Nephron progenitor cell (in vitro differentiated cells): Measurements from ENCODE around the gene ADGRA3.

Source experiments
- DNase-seq: peaks from one replicate; pipeline ENCODE4 v3.0.0; 2021
- H3K27ac Mint-ChIP-seq: 2 replicates; pipeline ENCODE4 v1.8.0; 2021; ENCODE audit warnings: mild to moderate bottlenecking, moderate library complexity, mixed read lengths
- H3K27me3 Mint-ChIP-seq: 2 replicates; pipeline ENCODE4 v1.8.0; 2021; ENCODE audit warnings: mild to moderate bottlenecking, low read depth, mixed read lengths; ENCODE audit not compliant: poor library complexity
- H3K36me3 Mint-ChIP-seq: 2 replicates; pipeline ENCODE4 v1.8.0; 2021; ENCODE audit warnings: low read depth, mixed read lengths
- H3K4me1 Mint-ChIP-seq: 2 replicates; pipeline ENCODE4 v1.8.0; 2021; ENCODE audit warnings: mixed read lengths
- H3K4me3 Mint-ChIP-seq: 2 replicates; pipeline ENCODE4 v1.8.0; 2021; ENCODE audit warnings: mild to moderate bottlenecking, moderate library complexity, mixed read lengths
- H3K9me3 Mint-ChIP-seq: 2 replicates; pipeline ENCODE4 v1.8.0; 2021; ENCODE audit warnings: mild to moderate bottlenecking, moderate library complexity, mixed read lengths
- CTCF ChIP-seq: fragments of 200-600 bp; sonication (generic); IDR thresholded peaks from 2 replicates; pipeline ENCODE4 v1.5.0; 2021; ENCODE audit warnings: antibody characterized with exemption

ADGRA3 gene

DNA sequence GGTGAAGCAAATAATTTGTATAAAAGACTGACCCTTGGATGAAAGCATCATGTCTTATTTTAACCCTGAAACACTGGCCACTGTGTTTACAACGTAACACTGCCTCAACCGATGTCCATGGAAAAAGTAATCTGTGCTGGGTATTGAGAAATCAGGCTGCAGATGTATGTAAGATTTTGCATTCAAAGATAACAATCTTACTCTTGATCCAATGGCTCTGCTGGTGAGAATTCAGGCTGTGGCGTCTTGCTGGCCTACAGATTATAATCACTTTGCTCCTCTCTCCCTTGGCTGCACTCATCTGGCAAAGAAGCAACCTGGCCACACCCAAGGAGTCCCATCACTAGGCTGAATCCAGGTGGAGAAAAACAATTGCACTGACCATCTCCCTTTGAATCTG is 7.5 kb downstream of the ADGRA3 start:
- H3K4me3 Mint-ChIP-seq = no peak overlapping the region
- peaks cover 55% of the 10 kb centered on the region for H3K4me1 Mint-ChIP-seq
- no peaks in the 10 kb centered on the region for H3K27me3 Mint-ChIP-seq
- DNase-seq = no peak
- no peak for TF ChIP-seq CTCF
- no peak overlapping the region for H3K27ac Mint-ChIP-seq
- H3K36me3 Mint-ChIP-seq = peaks cover 84% of the 10 kb centered on the region
- peaks cover 41% of the 10 kb centered on the region for H3K9me3 Mint-ChIP-seq

- H3K4me3 Mint-ChIP-seq = no peak overlapping the region
- H3K27ac Mint-ChIP-seq = no peak overlapping the region
- TF ChIP-seq CTCF = no peak
- H3K27me3 Mint-ChIP-seq = no peaks in the 10 kb centered on the region
- H3K4me1 Mint-ChIP-seq = peaks cover 44% of the 10 kb centered on the region
- no peak for DNase-seq
- peaks cover 20% of the 10 kb centered on the region for H3K9me3 Mint-ChIP-seq
- peaks cover 63% of the 10 kb centered on the region for H3K36me3 Mint-ChIP-seq
These were observed 10.9 kb downstream of the ADGRA3 start for GRCh38 chr4:22504922-22505321.

DNA sequence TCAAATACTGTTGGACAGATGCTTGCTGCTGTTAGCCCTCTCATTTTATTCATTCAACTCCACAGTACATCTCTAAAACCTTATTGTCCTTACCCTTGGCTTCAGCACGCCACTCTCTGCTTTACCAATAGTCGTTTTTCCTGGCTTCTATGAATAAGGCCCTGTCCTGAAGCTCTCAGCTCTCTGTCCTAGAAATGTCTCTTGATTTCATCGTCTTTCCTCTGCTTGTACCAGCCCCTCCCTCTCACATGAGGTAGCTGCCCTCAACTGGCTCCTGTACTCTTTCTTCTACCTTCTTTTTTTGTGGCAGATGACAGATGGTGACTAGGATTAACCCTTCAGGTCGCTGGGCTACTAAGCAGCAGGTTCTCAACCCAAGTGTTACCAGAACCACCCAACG is 11.4 kb downstream of the ADGRA3 start:
- no peak for DNase-seq
- peaks cover 63% of the 10 kb centered on the region for H3K36me3 Mint-ChIP-seq
- peaks cover 20% of the 10 kb centered on the region for H3K9me3 Mint-ChIP-seq
- no peak for TF ChIP-seq CTCF
- no peaks in the 10 kb centered on the region for H3K27me3 Mint-ChIP-seq
- no peak overlapping the region for H3K4me3 Mint-ChIP-seq
- H3K4me1 Mint-ChIP-seq = peaks cover 49% of the 10 kb centered on the region
- H3K27ac Mint-ChIP-seq = peak overlapping the region; percentile 33

- peak overlapping the region; percentile 80 for H3K27ac Mint-ChIP-seq
- no peak overlapping the region for H3K4me3 Mint-ChIP-seq
- H3K9me3 Mint-ChIP-seq = peaks cover 16% of the 10 kb centered on the region
- no peak for DNase-seq
- H3K36me3 Mint-ChIP-seq = peaks cover 59% of the 10 kb centered on the region
- no peaks in the 10 kb centered on the region for H3K27me3 Mint-ChIP-seq
- no peak for TF ChIP-seq CTCF
- H3K4me1 Mint-ChIP-seq = peaks cover 53% of the 10 kb centered on the region
These were observed 12.7 kb downstream of the ADGRA3 start for GRCh38 chr4:22502895-22503814.

GRCh38 chr4:22501715-22502095 is 14.2 kb downstream of the ADGRA3 start:
- H3K27me3 Mint-ChIP-seq = no peaks in the 10 kb centered on the region
- peaks cover 18% of the 10 kb centered on the region for H3K9me3 Mint-ChIP-seq
- peaks cover 49% of the 10 kb centered on the region for H3K4me1 Mint-ChIP-seq
- no peak for DNase-seq
- TF ChIP-seq CTCF = no peak
- H3K27ac Mint-ChIP-seq = no peak overlapping the region
- no peak overlapping the region for H3K4me3 Mint-ChIP-seq
- H3K36me3 Mint-ChIP-seq = peaks cover 56% of the 10 kb centered on the region
